Measurements from ENCODE around the gene LCP2.

LCP2 gene

DNA sequence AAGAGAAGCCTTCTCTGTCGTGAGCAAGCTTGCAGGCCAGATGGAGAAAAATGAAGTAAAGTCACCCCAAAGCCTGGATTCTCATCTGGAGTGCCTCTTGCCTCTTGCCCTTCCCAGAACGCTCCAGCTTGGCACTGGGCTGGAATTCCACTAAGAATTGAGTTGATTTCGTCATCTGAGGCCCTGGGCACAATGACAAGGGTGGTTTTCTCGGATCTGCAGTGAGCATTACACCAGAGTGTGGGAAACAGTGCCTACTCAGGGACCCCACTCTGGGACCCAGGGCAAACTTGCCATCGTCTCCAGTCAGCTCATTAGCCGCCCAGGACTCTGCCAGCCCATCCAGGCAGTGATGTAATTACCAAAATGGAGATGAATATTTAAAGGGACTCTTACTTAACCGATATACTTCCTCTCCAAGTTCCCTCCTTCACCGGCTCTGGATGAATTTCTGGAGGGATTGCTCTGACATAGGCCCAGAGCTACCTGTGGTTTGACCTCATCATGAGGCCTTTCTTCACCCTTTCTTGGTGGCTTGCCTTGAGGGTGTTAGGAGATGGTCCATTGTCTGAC lies 44.7 kb upstream of the LCP2 start:
- no peaks in the 10 kb centered on the region for H3K9me3 ChIP-seq (ENCODE audit: control insufficient read depth, insufficient read depth, low read depth, low read length)
- no peak overlapping the region for H3K27ac ChIP-seq (ENCODE audit: extremely low read depth, low read depth, low read length)
- ChIA-PET CTCF (no interaction called here), POLR2A (no interaction called here)
- no peak for TF ChIP-seq ZNF600 (tag by site-specific recombination; IDR thresholded peaks at IDR 0.05)
- TF ChIP-seq MYNN (tag by site-specific recombination; IDR thresholded peaks at IDR 0.05; ENCODE audit: borderline replicate concordance): no peak
- TF ChIP-seq ZNF561 (tag by site-specific recombination; IDR thresholded peaks at IDR 0.05; ENCODE audit: borderline replicate concordance): no peak
- TF ChIP-seq ZNF155 (tag by site-specific recombination; IDR thresholded peaks at IDR 0.05): no peak
- no peak for TF ChIP-seq ZNF133 (tag by site-specific recombination; IDR thresholded peaks at IDR 0.05)
- TF ChIP-seq ZNF266 (tag by site-specific recombination; IDR thresholded peaks at IDR 0.05; ENCODE audit: low read depth): no peak
- TF ChIP-seq ZNF23 (tag by site-specific recombination; IDR thresholded peaks at IDR 0.05; ENCODE audit: borderline replicate concordance): no peak
- TF ChIP-seq ZBTB44 (tag by site-specific recombination; IDR thresholded peaks at IDR 0.05): no peak
- TF ChIP-seq ZNF16 (tag by site-specific recombination; IDR thresholded peaks at IDR 0.05; ENCODE audit: low read depth): no peak
- H3K4me3 ChIP-seq (ENCODE audit: low read depth, low read length): no peak overlapping the region
- no peaks in the 10 kb centered on the region for H3K4me1 ChIP-seq (ENCODE audit: control insufficient read depth, insufficient read depth, low read length)
- no peaks in the 10 kb centered on the region for H3K36me3 ChIP-seq (ENCODE audit: control insufficient read depth in 2 of 2, insufficient read depth in 1 of 2, low read length in 2 of 2)

DNA sequence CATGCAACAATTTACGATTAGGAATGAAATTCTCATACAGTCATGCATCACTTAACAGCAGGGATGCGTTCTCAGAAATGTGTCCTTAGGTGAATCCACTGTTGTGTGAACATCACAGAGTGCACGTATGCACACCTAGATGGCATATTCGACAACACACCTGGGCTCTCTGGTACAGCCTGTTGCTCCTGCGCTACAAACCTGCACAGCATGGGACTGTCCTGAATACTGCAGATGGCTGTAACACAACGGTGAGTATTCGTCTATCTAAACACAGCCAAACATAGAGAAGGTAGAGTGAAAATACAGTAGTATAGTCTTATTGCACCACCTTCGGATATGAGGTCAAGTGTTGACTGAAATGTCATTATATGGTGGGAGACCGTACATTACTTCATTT lies 44.0 kb upstream of the LCP2 start:
- H3K4me1 ChIP-seq (ENCODE audit: control insufficient read depth, insufficient read depth, low read length): no peaks in the 10 kb centered on the region
- H3K27ac ChIP-seq (ENCODE audit: extremely low read depth, low read depth, low read length): no peak overlapping the region
- ChIA-PET CTCF (interaction anchor here (0.6 kb wide), 1 partner anchor 286 kb away, joined by 3 read pairs; no protein-coding TSS in a partner anchor), POLR2A (no interaction called here)
- H3K4me3 ChIP-seq (ENCODE audit: low read depth, low read length): no peak overlapping the region
- TF ChIP-seq ZNF585B (tag by site-specific recombination; IDR thresholded peaks at IDR 0.05): no peak
- 0 out of 2 replicates have a peak, but pooled peaks have one; percentile 35 for TF ChIP-seq SCRT1 (tag by site-specific recombination; IDR thresholded peaks at IDR 0.05; ENCODE audit: borderline replicate concordance)
- TF ChIP-seq SETDB1 (IDR thresholded peaks at IDR 0.05; ENCODE audit: insufficient read length, low read length): peak; percentile 24
- TF ChIP-seq TRIM28 (IDR thresholded peaks at IDR 0.05; ENCODE audit: borderline replicate concordance, low read length): peak; percentile 95; the same call in 1 of the 2 replicates
- H3K36me3 ChIP-seq (ENCODE audit: control insufficient read depth in 2 of 2, insufficient read depth in 1 of 2, low read length in 2 of 2): no peaks in the 10 kb centered on the region
- no peaks in the 10 kb centered on the region for H3K9me3 ChIP-seq (ENCODE audit: control insufficient read depth, insufficient read depth, low read depth, low read length)

DNA sequence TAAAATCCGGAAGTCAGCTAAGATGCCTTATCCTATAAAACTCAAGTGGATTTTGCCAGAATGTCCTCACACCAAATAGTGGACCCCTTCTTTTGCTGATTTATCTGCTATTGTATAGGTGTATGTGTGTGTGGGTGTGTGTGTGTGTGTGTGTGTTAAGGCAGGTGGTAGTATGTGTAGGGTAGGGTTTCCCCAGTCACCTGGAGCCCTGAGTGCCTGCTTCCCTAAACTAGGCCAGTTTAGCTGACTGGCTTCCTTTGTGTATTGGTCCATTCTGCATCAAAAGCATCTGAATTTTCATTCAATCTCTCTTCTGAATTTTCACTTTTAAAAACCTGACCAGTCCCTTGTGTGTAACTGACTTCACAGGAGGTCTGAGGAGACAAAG lies 42.2 kb upstream of the LCP2 start:
- ChIA-PET CTCF (interaction anchor here (1.5 to 1.6 kb wide), 2 partner anchors 8 to 66 kb away, joined by 4 to 9 read pairs; no protein-coding TSS in a partner anchor), POLR2A (no interaction called here)
- Histone ChIP-seq H3K4me3 (ENCODE audit: low read depth, low read length) (no peak overlapping the region), H3K27ac (ENCODE audit: extremely low read depth, low read depth, low read length) (no peak overlapping the region), H3K36me3 (ENCODE audit: control insufficient read depth in 2 of 2, insufficient read depth in 1 of 2, low read length in 2 of 2) (no peaks in the 10 kb centered on the region), H3K4me1 (ENCODE audit: control insufficient read depth, insufficient read depth, low read length) (no peaks in the 10 kb centered on the region), H3K9me3 (ENCODE audit: control insufficient read depth, insufficient read depth, low read depth, low read length) (no peaks in the 10 kb centered on the region)
- TF ChIP-seq, protein P1, sequence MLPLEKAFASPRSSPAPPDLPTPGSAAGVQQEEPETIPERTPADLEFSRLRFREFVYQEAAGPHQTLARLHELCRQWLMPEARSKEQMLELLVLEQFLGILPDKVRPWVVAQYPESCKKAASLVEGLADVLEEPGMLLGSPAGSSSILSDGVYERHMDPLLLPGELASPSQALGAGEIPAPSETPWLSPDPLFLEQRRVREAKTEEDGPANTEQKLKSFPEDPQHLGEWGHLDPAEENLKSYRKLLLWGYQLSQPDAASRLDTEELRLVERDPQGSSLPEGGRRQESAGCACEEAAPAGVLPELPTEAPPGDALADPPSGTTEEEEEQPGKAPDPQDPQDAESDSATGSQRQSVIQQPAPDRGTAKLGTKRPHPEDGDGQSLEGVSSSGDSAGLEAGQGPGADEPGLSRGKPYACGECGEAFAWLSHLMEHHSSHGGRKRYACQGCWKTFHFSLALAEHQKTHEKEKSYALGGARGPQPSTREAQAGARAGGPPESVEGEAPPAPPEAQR (tag by site-specific recombination; IDR thresholded peaks at IDR 0.05): no peak
- TF ChIP-seq ZNF660 (tag by site-specific recombination; IDR thresholded peaks at IDR 0.05) (no peak), ZNF670 (tag by site-specific recombination; IDR thresholded peaks at IDR 0.05; ENCODE audit: low read depth) (no peak), ZNF354C (tag by site-specific recombination; IDR thresholded peaks at IDR 0.05; ENCODE audit: borderline replicate concordance, low read depth) (no peak), GLIS2 (tag by site-specific recombination; IDR thresholded peaks at IDR 0.05) (no peak), ZNF623 (tag by site-specific recombination; IDR thresholded peaks at IDR 0.05) (no peak), ZNF654 (tag by site-specific recombination; IDR thresholded peaks at IDR 0.05; ENCODE audit: low read depth) (no peak), BCL6B (tag by site-specific recombination; IDR thresholded peaks at IDR 0.05) (no peak), ZFP3 (tag by site-specific recombination; IDR thresholded peaks at IDR 0.05; ENCODE audit: low read depth) (no peak), FEZF1 (tag by site-specific recombination; IDR thresholded peaks at IDR 0.05) (no peak), ZNF155 (tag by site-specific recombination; IDR thresholded peaks at IDR 0.05) (no peak), ZNF548 (tag by site-specific recombination; IDR thresholded peaks at IDR 0.05) (no peak), ZNF114 (tag by site-specific recombination; IDR thresholded peaks at IDR 0.05) (no peak), ZNF10 (tag by site-specific recombination; IDR thresholded peaks at IDR 0.05) (no peak), ZNF404 (tag by site-specific recombination; IDR thresholded peaks at IDR 0.05) (no peak)
